Measurements from ENCODE around the gene NUP210.

Gene NUP210

DNA sequence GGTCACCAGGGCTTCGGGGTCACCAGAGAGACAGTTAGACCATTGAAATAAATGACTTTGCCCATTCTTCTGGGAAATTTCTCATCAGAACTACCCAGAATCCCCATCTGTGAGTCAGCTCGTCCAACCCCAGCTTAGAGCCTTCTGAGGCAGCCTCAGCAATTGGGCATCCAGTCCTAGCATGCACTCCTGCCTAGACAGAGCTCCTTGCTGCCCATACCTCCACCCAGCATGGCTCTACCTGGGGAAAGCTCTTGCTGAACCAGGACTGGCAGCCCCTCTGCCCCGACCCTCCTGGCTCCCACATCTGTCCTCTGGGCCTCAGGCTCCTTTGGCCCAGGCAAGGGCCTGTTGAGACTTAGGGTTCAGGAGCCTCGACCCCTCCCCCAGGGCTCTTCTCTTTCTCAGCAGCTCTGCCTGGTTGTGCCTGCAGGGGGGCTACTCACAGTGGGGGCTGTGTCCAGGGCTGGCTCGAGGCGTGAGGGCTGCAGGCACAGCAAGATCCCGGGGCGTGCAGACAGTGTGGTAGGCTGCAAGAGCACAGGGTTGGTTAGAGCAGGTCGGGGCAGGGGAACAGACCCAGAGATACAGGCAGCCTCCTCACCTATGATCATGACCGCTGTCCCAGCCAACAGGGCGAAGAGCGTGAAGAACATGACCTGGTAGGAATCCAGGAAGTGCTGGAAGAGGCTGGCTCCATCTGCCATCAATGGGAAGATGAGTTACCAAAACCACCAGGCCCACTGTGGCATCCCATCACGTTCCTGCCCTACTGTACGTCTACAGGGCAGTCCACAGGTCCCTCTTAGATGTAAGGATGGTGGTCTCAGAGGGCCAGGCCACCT, 101.3 kb downstream of the NUP210 start:
- DNase-seq: no peak

DNA sequence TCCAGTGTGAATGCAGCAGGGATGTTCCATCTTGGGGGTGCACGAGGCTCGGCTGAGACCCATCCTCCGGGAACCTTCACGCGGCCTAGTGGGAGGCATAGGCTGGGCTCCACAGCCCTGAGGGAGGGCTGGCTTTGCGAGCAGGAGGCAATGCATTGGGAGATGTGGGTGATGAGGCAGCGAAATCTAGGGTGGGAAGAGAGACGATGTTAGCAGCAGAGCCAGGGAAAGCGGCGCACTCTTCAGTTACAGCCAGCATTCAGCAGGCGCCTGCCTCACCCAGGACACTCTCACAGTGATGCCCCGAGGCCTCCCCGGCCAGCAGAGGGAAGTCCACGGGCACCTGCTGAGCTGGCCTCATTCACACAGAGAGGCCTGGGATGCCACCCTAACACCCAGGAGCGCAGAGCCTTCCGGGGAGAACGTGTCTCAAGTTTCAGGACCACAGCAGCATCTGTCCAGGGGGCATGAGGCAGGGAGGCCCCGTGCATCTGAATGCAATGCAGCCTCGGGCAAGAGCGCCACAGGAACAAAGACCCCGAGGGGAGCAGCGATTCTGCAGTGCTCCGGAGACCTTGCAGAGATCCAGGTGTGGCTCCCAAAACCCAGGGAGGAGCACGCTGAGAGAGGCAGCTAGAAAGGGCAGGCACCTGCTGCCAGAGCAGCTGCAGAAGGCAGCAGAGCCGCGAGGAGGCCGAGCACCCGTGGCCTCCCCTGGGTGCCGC, 102.4 kb downstream of the NUP210 start:
- DNase-seq: no peak

DNA sequence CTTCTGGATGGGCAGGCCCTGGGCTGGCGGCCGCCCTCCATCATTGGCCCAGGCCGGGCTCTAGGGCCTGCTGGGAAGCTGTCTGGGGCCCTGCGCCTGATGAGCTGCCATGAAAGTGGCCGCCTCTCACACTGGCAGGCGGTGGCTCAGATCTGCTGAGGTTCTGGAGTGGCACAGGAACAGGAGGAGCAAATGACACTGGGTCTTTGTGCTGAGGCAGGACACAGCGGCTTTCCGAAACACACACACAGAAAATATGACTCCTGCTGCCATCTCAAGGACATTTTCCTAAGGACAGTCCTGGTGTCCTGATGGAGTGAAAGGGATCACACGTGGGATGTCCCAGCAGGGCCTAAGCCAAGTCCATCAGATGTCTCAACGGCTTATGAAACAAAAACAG, 103.5 kb downstream of the NUP210 start:
- DNase-seq: peak; percentile 28 to 44

DNA sequence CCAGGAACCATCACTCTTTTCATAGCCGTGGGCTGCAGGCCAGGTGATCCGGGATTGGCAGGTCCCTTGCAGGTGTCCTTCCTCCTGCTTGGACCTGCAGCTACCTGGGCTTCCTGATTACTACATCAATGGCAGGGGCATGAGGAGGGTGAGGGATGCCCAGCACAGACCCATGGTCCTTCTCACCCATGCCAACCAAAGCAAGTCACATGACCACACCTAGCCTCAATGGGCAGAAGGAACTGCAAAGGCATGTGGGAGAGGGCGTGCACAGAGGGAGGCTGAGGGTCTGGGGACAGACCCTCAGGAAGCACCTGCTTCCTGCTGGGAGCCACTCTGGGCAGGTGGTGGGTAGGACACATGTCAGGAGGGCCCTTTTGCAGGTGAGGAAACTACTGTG, 105.2 kb downstream of the NUP210 start:
- no peak for DNase-seq

DNA sequence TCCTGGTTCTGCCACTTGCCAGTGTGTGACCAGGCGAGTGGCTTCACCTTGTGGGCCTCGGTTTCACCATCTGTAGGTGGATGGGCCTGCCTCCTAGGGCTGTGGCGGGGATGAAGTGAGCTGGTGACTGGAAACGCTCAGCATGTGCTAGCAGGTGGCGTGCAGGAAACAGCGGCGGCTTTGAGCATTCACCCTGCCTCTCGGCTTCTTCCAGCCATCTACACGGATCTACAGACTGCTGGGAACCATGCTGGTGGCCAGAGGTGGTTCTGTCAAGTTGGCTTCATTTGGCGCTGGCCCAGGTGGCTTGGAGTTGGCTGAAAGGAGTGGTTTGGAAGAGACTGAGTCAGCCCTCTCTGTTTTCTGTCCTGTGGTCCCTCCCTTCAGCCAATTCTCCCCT, 106.3 kb downstream of the NUP210 start:
- no peak for DNase-seq

DNA sequence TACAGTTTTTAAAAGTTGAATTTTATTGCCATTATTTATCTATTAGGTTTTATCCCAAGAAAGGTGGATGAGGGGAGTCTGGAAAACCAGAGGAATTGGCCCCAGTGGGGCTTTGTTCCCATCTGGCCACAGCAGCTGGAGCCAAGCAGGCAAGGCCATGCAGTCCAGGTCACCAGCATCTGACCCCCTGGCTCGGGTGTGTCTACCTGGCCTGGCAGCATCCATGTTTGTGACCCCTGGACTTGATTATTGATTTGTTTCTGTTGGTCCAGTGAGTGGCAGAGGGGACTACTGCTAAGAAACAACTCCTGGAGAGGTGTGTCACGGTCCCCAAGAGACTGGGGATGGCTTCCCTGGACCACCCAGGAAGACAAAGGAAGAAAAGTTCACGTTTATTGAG, 111.1 kb downstream of the NUP210 start:
- no peak for DNase-seq

DNA sequence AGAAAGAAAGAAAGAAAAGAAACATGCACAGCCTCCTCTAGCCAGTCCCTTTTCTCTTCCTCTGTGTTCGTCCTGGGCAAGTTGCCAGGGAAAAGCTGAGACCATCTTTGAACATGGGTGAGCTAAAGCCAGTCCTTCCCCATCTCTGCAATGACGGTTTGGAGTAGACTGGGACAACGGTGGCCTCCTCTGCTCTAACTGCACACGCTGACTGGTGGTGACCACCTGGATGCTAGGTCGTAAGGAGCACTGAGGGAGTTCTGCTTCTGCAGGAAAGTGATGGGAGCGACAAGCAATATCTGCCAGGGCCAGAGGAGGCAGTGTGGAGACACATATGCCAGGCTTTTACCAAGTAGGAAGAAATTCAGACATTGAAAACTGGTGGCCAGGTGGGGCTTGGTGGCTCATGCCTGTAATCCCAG, 111.7 kb downstream of the NUP210 start:
- peak; percentile 48 to 51 for DNase-seq

DNA sequence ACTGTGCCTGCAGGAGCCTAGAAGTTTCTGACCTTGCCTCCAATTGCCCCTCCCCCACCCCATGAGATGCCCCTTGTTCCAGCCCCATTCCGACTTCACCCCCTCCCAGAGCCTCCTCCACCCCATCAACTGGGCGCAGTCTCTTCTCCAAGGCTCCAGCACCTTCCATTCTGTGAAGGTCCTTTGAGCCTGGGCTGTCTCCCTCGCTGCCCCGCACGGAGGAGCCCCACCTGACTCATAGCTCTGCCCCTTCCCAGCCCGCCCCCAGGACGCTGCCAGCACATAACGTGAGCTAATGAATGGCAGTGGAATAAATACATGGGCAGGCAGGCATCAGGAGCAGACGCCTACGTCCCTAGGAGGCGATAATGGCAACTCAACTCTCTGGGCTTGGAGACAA, 113.1 kb downstream of the NUP210 start:
- no peak for DNase-seq

DNA sequence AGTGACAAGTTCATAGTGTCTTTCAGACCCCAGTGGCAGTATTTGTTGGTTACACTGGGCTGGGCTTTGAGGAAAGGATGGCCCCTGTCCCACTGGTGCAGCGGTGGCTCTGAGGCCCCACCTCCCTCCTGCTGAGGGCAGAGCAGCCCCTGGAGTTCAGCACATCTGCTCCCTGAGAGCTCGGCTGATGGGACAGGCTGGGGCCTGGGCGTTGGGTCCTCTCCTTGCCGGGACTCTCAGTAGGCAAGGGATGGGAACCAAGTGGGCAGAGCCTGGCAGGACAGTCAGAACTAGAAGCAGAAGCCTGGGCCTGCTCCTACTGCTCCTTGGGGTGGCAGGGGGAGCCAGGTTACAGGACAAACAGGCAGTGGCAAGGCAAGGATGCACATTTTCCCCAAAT, 114.5 kb downstream of the NUP210 start:
- no peak for DNase-seq

DNA sequence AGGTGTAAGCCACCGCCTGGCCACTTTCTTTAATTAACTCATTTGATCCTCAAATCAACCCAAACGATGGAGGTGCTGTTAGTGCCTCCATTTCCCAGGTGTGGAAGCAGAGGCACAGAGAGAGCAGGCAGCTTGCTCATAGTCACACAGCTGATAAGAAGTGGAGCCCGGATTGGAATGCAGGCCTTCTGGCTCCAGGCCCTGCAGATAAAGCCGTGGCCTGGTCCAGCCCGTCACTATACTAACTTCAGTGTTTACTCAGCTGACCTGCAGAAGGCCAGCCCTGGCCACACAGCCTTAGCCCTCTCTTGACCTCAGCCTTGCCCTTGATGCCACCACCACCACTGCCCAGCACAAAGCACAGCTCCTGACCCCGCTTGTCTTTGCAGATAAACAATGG, 116.7 kb downstream of the NUP210 start:
- no peak for DNase-seq

DNA sequence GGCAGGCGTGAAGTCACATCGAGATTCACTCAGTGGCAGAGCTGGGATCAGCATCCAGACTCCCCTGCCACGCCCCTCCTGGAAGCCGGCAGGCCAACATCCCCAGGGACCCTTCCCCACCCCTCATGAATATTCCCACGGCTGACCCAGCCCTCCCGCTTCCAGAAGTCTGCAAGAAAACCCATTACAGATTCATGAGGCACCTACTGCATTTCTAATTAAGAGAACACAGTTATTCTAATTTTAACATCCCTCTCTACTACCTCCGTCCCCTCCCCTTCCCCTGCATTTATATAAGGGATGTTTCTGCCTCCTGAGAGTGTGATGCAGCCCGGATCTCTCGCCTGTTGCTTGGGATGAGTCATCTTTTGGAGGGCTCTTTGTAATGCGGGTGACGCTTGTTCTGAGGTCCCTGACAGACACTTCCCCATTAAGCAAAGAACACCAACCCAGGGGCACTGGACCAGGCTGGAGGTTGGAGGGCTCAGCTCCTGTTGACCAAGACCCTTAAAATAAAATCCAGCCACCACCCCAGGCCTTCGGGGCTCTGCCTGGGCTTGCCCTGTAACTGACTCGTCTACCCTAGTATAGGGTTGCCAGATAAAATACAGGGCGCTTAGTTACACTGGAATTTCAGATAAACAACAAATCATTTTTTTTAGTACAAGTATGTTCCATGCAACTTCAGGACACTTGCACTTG, 118.7 kb downstream of the NUP210 start:
- DNase-seq: peak in 1 of 2 donors; percentile 29

DNA sequence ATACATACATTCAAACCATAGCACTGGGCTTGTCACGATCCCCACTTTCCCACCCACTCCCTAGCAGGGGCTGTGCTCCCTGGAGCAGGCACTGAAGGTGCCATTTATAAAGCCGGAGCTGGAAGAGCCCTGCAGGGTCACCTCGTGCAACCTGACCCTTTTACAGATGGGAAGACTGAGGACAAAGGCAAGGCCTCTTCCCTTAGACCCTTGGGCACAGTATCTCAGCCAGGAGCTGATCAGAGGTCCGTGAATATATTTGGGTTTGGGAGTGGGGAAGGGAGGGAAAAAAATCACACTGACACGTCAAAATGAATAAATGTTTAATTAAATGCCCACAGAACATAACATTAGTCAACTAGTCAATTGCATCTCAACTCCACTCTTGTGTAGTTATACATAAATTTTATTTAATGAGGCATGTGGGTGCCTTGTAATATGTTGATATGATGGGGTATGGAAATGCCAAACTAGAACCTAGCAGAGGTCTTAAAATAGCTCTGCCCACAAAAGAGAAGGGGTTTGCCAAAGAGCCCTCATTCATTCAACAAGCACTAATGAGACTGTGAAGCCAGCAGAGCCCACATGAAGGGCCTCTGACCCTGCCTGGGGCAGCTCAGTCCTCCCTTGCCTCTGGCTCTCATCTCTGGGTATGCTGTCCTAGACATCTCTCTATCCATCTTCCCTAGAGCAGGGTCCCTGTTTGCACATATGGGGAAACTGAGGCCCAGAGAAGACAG, 119.4 kb downstream of the NUP210 start:
- DNase-seq: no peak

DNA sequence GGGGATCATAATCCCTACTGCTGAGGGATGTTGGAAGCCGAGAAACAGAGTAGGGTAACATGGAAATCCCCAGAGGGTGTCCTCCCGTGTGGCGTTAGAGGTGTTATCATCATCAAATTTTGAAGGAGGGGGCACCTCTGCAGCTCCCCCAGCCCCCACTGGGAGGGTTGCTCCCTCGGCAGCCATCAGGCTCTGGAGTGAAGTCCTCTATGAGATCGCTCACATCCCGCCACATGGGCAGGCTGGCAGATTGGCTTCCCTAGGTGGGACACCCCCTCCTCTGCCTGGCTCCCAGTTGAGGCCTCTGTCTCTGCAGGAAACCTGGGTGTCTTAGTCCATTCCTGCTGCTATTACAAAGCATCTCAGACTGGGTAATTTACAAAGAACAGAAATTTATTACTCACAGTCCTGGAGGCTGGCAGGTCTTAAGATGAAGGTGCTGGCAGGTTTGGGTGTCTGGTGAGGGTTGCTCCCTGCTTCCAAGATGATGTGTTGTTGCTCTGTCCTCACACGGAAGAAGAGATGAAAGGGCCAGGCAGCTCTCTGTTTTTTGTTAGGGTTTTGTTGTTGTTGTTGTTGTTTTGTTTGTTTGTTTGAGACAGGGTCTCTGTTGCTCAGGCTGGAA, 120.5 kb downstream of the NUP210 start:
- DNase-seq: no peak

DNA sequence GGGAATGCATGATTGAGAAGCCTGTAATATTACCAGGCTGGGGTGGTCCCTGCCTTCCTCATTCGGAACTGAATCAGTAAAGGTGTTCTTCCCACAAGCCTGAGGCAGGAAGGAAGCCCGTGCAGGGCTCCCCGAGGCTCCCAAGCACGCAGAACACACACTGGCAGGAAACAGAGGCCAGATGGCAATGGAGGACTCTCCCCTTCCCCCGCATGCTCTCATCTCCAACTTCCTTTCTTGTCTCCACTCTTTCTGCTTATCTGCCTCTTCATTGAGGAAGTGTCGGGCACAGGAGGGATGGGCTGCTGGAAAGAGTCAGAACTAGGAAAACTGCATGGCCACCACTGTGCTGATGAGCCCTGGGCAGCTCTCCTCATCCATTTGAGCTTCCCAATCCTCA, 123.5 kb downstream of the NUP210 start:
- DNase-seq: no peak

DNA sequence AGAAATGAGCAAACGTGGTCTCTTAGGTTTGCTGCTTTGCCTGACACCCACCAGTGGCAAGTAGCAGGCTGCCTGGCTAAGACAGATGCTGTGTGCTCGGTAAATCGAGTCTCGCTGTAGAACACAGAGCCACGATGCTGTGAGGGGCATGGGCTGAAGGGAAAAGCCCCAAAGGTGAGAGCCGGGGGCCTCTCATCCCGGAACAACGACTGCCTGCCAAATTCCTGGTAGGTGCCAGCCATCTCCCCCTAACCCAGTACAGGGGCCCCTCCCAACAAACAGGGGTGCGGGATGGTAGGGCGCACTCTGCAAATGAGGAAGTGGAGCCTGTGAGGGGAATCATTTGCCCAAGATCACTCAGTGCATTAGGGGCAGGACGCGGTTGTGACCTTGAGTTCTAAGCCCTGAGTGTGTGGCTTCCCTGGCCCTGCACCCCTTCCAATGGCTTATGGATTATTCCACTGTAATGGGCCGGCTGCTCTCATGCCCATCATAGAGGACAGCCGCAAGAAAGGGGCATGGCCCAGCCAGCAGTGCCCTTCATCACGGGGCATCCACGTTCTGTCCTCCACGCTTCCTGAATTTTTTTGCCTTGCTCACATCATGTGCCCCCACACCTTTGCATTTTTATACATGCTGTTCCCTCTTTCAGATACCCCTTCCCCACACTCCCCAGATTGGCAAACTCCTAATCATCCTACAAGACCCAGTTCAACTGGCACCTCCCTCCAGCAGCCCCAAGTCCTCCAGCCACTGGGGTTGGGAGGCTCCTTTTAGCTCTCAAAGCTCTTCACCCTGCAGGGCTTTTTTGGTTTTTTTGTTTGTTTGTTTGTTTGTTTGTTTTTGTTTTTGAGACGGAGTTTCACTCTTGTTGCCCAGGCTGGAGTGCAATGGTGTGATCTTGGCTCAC, 125.4 kb downstream of the NUP210 start:
- no peak for DNase-seq

DNA sequence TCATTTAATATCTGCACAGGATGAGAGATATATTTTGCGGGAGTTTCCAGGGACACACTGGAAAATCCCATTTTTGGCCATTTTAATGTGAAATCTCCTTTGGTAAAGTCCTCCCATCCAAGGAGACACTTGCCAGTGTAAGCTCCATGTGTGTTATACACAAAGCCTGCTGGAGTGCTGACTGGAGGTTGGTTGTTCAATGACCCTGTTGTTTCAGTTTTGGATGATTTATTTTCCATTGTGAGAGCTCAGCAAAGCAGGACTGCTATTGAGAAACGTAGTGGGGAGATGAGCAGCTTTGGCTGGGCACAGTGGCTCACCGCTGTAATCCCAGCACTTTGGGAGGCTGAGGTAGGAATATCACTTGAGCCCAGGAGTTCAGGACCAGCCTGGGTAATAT, 127.7 kb downstream of the NUP210 start:
- DNase-seq: peak in 1 of 2 donors; percentile 56

DNA sequence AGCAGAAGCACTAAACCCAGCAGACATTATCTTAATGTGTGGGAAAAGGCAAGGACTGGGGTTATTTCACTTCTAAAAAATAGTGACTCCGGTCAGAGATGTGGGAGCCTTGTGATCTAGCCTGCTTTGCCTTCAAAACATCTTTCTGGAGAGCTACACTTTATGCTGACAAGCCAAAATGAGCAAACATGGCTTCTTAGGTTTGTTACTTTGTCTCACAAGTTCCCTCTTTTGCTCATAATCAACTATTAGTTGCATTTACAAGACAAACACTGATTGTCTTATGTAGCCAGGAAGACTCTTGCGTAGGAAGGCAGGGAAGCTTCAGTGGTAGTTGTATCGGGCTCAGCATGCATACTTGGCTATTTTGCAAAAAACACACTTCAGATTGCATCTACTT, 129.2 kb downstream of the NUP210 start:
- DNase-seq: no peak

DNA sequence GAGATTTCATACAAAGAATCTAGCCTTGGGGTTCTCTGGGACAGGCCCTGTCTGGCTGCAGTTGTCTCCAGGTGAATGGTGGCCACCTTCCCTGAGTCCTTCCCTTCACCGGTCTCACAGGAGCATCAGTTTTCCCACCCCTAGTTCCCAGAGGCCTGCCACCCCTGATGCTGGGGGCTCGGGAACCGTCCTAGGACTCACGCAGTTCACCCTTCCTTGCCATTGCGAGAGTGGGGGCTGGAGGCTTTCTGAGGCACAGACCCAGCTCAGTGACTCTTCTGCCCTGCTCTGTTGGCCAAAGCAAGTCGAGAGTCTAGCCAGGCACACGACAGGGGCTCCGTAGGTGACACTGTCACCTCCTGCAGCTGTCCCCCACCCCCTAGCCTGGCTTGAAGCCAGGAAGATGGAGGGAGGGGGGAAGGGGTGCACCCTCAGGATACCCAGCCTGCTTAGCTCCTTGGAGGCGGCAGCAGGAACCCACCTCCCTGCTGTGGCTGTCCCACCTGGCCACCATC, 130.3 kb downstream of the NUP210 start:
- no peak for DNase-seq

DNA sequence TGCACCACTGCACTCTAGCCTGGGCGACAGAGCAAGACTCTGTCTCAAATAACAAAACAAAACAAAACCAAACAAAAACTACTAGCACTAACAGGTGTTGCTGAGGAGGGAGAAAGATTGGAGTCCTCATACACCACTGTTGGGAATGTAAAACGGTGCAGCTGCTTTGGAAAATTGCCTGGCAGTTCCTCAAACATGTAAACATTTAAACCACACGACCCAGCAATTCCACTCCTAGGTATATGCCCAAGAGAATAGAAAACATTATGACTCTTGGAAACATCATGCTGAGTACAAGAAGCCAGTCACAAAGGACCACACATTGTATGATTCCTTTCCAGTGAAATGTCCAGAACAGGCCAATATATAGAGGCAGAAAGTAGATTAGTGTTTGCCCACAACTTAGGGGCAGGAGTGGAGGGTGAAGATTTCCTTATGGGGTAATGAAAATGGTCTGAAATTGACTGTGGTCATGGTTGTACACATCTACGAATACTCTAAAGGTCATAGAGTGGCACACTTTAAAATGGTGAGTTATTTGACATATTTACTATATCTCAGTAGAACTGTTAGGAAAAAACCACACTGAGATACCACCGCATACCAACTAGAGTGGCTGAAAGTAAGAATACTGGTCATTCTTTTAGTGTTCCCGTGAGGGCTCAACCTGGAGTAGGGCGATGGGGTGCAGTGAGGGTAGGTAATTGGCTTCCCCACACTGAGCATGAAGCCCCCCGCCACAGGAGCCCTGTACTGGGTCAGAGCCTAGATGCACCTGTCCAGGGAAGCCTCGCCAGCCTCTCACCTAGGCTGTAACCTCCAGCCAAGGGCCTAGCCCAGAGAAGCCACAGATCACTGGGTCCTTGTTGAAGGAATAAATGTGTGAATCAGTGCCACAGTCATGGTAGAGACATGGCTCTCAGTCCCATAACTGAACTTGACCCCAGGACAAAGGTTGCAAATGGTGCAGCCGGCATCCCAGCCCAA, 131.1 kb downstream of the NUP210 start:
- DNase-seq: no peak

DNA sequence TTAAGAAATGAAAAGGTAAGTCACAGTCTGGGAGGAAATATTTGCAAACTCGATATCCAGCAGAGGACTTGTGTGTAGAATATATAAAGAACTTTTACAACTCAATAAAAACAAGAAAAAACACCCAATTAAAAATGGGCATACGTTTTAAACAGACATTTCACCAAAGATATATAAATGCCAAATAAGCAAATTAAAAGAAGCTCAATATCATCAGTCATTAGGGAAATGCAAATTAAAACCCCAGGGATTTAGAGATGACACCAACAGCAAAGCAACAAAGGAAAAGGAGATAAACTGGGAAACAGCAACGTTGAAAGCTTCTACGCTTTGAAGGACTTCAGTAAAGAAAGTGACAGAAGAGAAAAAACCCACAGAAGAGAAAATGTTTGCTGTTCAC, 132.3 kb downstream of the NUP210 start:
- DNase-seq: no peak

Measured in hippocampal formation (tissue), 2 donors.